Thyroid gland (tissue), 4 donors: ENCODE data around the gene SERTAD1.

Source experiments
- POLR2A ChIP-seq, 2 donors: fragments of 450-650 bp; IDR thresholded peaks; one replicate each; pipeline ENCODE4 v1.6.1; 2017; ENCODE audit warnings: antibody characterized with exemption in 2 of 2, mild to moderate bottlenecking in 2 of 2, moderate library complexity in 1 of 2
- TF ChIP-seq, protein P1 (sequence below), 6 experiments: fragments of 200-600 bp in 3 of 6; fragments of 450-650 bp in 3 of 6; sonication (generic) in 3 of 6; IDR thresholded peaks; one replicate each; pipeline ENCODE4 v1.5.1; 2016 to 2019; ENCODE audit warnings: antibody characterized with exemption in 6 of 6, mild to moderate bottlenecking in 2 of 6, inconsistent platforms in 1 of 6, moderate library complexity in 1 of 6

DNA sequence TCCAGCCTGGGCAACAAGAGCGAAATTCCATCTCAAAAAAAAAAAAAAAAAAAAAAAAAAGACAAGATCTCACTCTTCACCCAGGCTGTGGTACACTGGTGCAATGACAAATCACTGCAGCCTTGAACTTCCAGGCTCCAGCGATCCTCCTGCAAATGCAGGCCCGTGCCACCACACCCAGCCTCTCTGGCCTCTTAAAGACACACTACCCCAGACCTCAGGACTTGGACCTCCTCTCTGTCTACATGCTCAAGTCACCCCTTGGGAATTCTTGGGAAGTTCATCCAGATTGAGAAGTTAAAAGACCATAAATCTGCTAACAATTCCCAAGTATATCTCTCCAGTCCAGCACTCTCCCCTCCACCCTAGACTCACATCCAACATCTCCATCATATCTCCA is 25.2 kb downstream of the SERTAD1 start:
- TF ChIP-seq, protein P1, sequence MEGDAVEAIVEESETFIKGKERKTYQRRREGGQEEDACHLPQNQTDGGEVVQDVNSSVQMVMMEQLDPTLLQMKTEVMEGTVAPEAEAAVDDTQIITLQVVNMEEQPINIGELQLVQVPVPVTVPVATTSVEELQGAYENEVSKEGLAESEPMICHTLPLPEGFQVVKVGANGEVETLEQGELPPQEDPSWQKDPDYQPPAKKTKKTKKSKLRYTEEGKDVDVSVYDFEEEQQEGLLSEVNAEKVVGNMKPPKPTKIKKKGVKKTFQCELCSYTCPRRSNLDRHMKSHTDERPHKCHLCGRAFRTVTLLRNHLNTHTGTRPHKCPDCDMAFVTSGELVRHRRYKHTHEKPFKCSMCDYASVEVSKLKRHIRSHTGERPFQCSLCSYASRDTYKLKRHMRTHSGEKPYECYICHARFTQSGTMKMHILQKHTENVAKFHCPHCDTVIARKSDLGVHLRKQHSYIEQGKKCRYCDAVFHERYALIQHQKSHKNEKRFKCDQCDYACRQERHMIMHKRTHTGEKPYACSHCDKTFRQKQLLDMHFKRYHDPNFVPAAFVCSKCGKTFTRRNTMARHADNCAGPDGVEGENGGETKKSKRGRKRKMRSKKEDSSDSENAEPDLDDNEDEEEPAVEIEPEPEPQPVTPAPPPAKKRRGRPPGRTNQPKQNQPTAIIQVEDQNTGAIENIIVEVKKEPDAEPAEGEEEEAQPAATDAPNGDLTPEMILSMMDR (IDR thresholded peaks at IDR 0.05) = no peak
- TF ChIP-seq POLR2A (IDR thresholded peaks at IDR 0.05) = no peak
